Nephron progenitor cell (in vitro differentiated cells): Measurements from ENCODE around the gene SLC39A10.

Experiments used
- DNase-seq: peaks from one replicate; pipeline ENCODE4 v3.0.0; 2021
- H3K27ac Mint-ChIP-seq: 2 replicates; pipeline ENCODE4 v1.8.0; 2021; ENCODE audit warnings: mild to moderate bottlenecking, moderate library complexity, mixed read lengths
- H3K27me3 Mint-ChIP-seq: 2 replicates; pipeline ENCODE4 v1.8.0; 2021; ENCODE audit warnings: mild to moderate bottlenecking, low read depth, mixed read lengths; ENCODE audit not compliant: poor library complexity
- H3K36me3 Mint-ChIP-seq: 2 replicates; pipeline ENCODE4 v1.8.0; 2021; ENCODE audit warnings: low read depth, mixed read lengths
- H3K4me1 Mint-ChIP-seq: 2 replicates; pipeline ENCODE4 v1.8.0; 2021; ENCODE audit warnings: mixed read lengths
- H3K4me3 Mint-ChIP-seq: 2 replicates; pipeline ENCODE4 v1.8.0; 2021; ENCODE audit warnings: mild to moderate bottlenecking, moderate library complexity, mixed read lengths
- H3K9me3 Mint-ChIP-seq: 2 replicates; pipeline ENCODE4 v1.8.0; 2021; ENCODE audit warnings: mild to moderate bottlenecking, moderate library complexity, mixed read lengths
- CTCF ChIP-seq: fragments of 200-600 bp; sonication (generic); IDR thresholded peaks from 2 replicates; pipeline ENCODE4 v1.5.0; 2021; ENCODE audit warnings: antibody characterized with exemption

The SLC39A10 gene

DNA sequence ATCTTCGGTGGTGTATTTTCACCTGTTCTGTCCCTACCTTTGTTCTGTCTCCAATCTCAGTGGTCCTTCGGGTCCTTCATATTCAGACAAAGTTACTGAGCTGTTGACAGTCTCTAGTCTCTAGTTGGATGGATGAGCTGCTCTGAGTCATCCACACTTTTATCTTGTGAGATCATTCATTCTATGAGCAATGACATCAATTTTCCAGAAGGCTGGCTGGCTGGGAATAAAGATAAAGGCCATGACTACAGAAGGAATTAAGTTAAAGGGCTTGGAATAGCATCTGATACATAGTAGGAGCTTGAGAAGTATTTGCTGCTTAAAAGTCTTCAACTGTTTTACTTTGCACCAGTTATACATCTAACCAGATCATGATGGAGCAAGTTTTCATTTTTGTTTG lies 43.1 kb upstream of the SLC39A10 start:
- no peak overlapping the region for H3K4me3 Mint-ChIP-seq
- H3K36me3 Mint-ChIP-seq: no peaks in the 10 kb centered on the region
- H3K9me3 Mint-ChIP-seq: peaks cover 7% of the 10 kb centered on the region
- H3K27ac Mint-ChIP-seq: peak overlapping the region; percentile 32
- H3K4me1 Mint-ChIP-seq: peaks cover 41% of the 10 kb centered on the region
- no peak for TF ChIP-seq CTCF
- no peak for DNase-seq
- H3K27me3 Mint-ChIP-seq: peaks cover under 1% of the 10 kb centered on the region

GRCh38 chr2:195619590-195619989 lies 37.4 kb upstream of the SLC39A10 start:
- peaks cover 11% of the 10 kb centered on the region for H3K27me3 Mint-ChIP-seq
- no peaks in the 10 kb centered on the region for H3K36me3 Mint-ChIP-seq
- TF ChIP-seq CTCF: no peak
- no peak for DNase-seq
- H3K27ac Mint-ChIP-seq: no peak overlapping the region
- no peak overlapping the region for H3K4me3 Mint-ChIP-seq
- peaks cover 7% of the 10 kb centered on the region for H3K9me3 Mint-ChIP-seq
- H3K4me1 Mint-ChIP-seq: peaks cover 22% of the 10 kb centered on the region

- Mint-ChIP-seq H3K27me3 (peaks cover 12% of the 10 kb centered on the region), H3K36me3 (no peaks in the 10 kb centered on the region), H3K4me1 (peaks cover 14% of the 10 kb centered on the region), H3K4me3 (no peak overlapping the region), H3K27ac (peak overlapping the region; percentile 64), H3K9me3 (peaks cover 7% of the 10 kb centered on the region)
- DNase-seq: no peak
- TF ChIP-seq CTCF: no peak
Measured at GRCh38 chr2:195620501-195620900, 36.5 kb upstream of the SLC39A10 start.

DNA sequence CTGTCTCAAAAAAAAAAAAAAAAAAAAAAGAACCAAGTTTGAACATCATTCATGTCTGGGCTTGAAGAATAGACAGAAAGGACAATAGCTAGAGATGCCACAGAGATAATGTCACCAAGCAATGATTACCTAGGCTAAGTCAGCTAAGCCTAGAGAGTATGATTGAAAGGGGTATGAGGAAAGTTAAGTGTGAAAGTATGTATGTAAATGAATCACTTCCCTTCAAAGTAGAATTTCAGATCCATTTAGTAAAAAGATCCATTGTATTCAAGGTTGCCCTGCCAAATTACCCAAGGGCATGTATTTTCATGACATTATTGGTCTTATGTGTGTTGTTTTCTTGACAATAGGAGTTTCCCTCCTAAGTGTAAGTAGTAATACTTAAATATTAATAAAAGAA lies 34.1 kb upstream of the SLC39A10 start:
- Mint-ChIP-seq H3K27ac (no peak overlapping the region), H3K27me3 (peaks cover 12% of the 10 kb centered on the region), H3K9me3 (peaks cover 4% of the 10 kb centered on the region), H3K4me1 (peaks cover 11% of the 10 kb centered on the region), H3K36me3 (no peaks in the 10 kb centered on the region), H3K4me3 (no peak overlapping the region)
- no peak for DNase-seq
- TF ChIP-seq CTCF: no peak

- Mint-ChIP-seq H3K27me3 (peaks cover 11% of the 10 kb centered on the region), H3K4me3 (no peak overlapping the region), H3K4me1 (no peaks in the 10 kb centered on the region), H3K9me3 (no peaks in the 10 kb centered on the region), H3K36me3 (no peaks in the 10 kb centered on the region), H3K27ac (no peak overlapping the region)
- no peak for TF ChIP-seq CTCF
- no peak for DNase-seq
Measured at GRCh38 chr2:195626507-195626906, 30.5 kb upstream of the SLC39A10 start.

DNA sequence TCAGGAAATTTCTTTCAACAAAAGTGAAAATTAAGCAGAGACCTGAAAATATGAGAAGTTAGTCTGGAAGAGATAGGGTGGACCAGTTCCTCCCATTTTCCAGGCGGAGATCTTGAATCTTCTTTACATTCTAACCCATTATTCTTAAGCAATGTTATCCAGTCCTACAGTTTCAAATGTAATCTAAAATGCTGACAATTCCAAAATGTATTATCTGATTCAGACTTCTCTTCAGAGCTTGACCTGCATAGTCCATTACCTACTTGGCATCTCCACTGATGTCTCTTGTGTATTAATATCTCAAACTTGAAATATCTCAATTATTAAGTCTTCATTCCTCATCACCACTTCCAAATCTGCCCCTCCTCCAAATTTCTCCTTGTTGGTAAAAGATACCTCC lies 28.4 kb upstream of the SLC39A10 start:
- H3K36me3 Mint-ChIP-seq: no peaks in the 10 kb centered on the region
- H3K27ac Mint-ChIP-seq: no peak overlapping the region
- TF ChIP-seq CTCF: no peak
- H3K27me3 Mint-ChIP-seq: peaks cover 8% of the 10 kb centered on the region
- H3K4me1 Mint-ChIP-seq: no peaks in the 10 kb centered on the region
- no peak overlapping the region for H3K4me3 Mint-ChIP-seq
- DNase-seq: no peak
- peaks cover 12% of the 10 kb centered on the region for H3K9me3 Mint-ChIP-seq
